ENCODE measurements around the gene GAS7. TPM values are rescaled to one million over a fixed set of nuclear protein-coding genes. Genes with fewer than 3 reads are reported as not detected.

Gene GAS7
- total and polyA plus RNA-seq, 8 donors, result 4.1 to 185 (median 30.5) TPM

- no peaks in the 10 kb centered on the region for H3K36me3 ChIP-seq
- intact Hi-C loops (cut with DNase I; ENCODE audit: low total_unique reads), result no loop called here
- no peak for DNase-seq
- TF ChIP-seq POLR2A (IDR thresholded peaks at IDR 0.05) (no peak), EP300 (IDR thresholded peaks at IDR 0.05) (no peak), CTCF (IDR thresholded peaks at IDR 0.05) (no peak), POLR2AphosphoS5 (IDR thresholded peaks at IDR 0.05) (no peak)
- no peak overlapping the region for H3K27ac ChIP-seq
- 89 to 100% (median 96%) methylated on average over 2 of the region's 2 CpGs for whole genome bisulfite sequencing, 5 donors
- H3K27me3 ChIP-seq, result peaks cover 0 to 21% (median 14%) of the 10 kb centered on the region in 3 donors
- H3K9me3 ChIP-seq, result peaks cover 8 to 36% (median 19%) of the 10 kb centered on the region in 4 donors
- H3K4me1 ChIP-seq, result peaks cover 0 to 18% (median 9%) of the 10 kb centered on the region in 4 donors
- no peak overlapping the region for H3K4me3 ChIP-seq
Measured at GRCh38 chr17:10193632-10194031, 4.8 kb downstream of the GAS7 start.

GRCh38 chr17:10192972-10193371, 5.4 kb downstream of the GAS7 start:
- DNase-seq, result no peak
- H3K36me3 ChIP-seq, result no peaks in the 10 kb centered on the region
- H3K27me3 ChIP-seq, result peaks cover 0 to 14% (median 7%) of the 10 kb centered on the region in 3 donors
- TF ChIP-seq POLR2AphosphoS5 (IDR thresholded peaks at IDR 0.05) (peak in 1 of 3 donors; percentile 5), CTCF (IDR thresholded peaks at IDR 0.05) (no peak), POLR2A (IDR thresholded peaks at IDR 0.05) (no peak)
- H3K4me3 ChIP-seq, result no peak overlapping the region
- no peak overlapping the region for H3K27ac ChIP-seq
- WGBS, 5 donors, result 50 to 76% (median 66%) methylated on average over 2 of the region's 2 CpGs
- peaks cover 0 to 13% (median 6%) of the 10 kb centered on the region in 4 donors for H3K4me1 ChIP-seq
- intact Hi-C loops (cut with DNase I; ENCODE audit: low total_unique reads), result no loop called here
- H3K9me3 ChIP-seq, result peaks cover 8 to 29% (median 19%) of the 10 kb centered on the region in 4 donors

GRCh38 chr17:10192461-10192860, 5.9 kb downstream of the GAS7 start:
- peaks cover 8 to 24% (median 19%) of the 10 kb centered on the region in 4 donors for H3K9me3 ChIP-seq
- H3K36me3 ChIP-seq, result no peaks in the 10 kb centered on the region
- no peak overlapping the region for H3K27ac ChIP-seq
- TF ChIP-seq EP300 (IDR thresholded peaks at IDR 0.05) (no peak), POLR2A (IDR thresholded peaks at IDR 0.05) (no peak), CTCF (IDR thresholded peaks at IDR 0.05) (no peak), POLR2AphosphoS5 (IDR thresholded peaks at IDR 0.05) (no peak)
- intact Hi-C loops (cut with DNase I; ENCODE audit: low total_unique reads), result no loop called here
- no peak overlapping the region for H3K4me3 ChIP-seq
- H3K4me1 ChIP-seq, result peaks cover 0 to 8% (median 4%) of the 10 kb centered on the region in 4 donors
- H3K27me3 ChIP-seq, result peaks cover 0 to 9% (median 2%) of the 10 kb centered on the region in 3 donors
- 83 to 96% (median 85%) methylated on average over 5 of the region's 5 CpGs for WGBS, 5 donors
- no peak for DNase-seq

GRCh38 chr17:10187456-10187855, 10.9 kb downstream of the GAS7 start:
- intact Hi-C loops (cut with DNase I; ENCODE audit: low total_unique reads), result no loop called here
- Histone ChIP-seq H3K36me3 (no peaks in the 10 kb centered on the region), H3K27ac (no peak overlapping the region), H3K4me1 (no peaks in the 10 kb centered on the region), H3K4me3 (no peak overlapping the region), H3K27me3 (no peaks in the 10 kb centered on the region), H3K9me3 (peaks cover 0 to 6% (median 3%) of the 10 kb centered on the region in 4 donors)
- no peak for TF ChIP-seq POLR2A (IDR thresholded peaks at IDR 0.05)
- WGBS, 5 donors, result 69 to 83% (median 73%) methylated on average over 5 of the region's 5 CpGs
- no peak for DNase-seq

- TF ChIP-seq EP300 (IDR thresholded peaks at IDR 0.05), result no peak
- TF ChIP-seq POLR2A (IDR thresholded peaks at IDR 0.05), result no peak
- no peak for TF ChIP-seq CTCF (IDR thresholded peaks at IDR 0.05)
- TF ChIP-seq POLR2AphosphoS5 (IDR thresholded peaks at IDR 0.05), result no peak
- intact Hi-C loops (cut with DNase I; ENCODE audit: low total_unique reads), result no loop called here
- no peak for DNase-seq
- H3K27ac ChIP-seq, result no peak overlapping the region
- no peak overlapping the region for H3K4me3 ChIP-seq
- no peaks in the 10 kb centered on the region for H3K27me3 ChIP-seq
- peaks cover 0 to 6% (median 1%) of the 10 kb centered on the region in 4 donors for H3K9me3 ChIP-seq
- H3K4me1 ChIP-seq, result no peaks in the 10 kb centered on the region
- no peaks in the 10 kb centered on the region for H3K36me3 ChIP-seq
- 74 to 83% (median 79%) methylated on average over 7 of the region's 7 CpGs for WGBS, 5 donors
Measured at GRCh38 chr17:10186771-10187410, 11.5 kb downstream of the GAS7 start.

Measured in stomach (tissue), 9 donors.